ENCODE data around the gene BRD3. TPM values are rescaled to one million over a fixed set of nuclear protein-coding genes. Genes with fewer than 3 reads are reported as not detected.
A peak's percentile ranks its signal among the peaks of the same experiment; 100 is the strongest.

Gene BRD3
- total and polyA plus RNA-seq, 12 donors: 5.7 to 34.4 (median 28.9) TPM

DNA sequence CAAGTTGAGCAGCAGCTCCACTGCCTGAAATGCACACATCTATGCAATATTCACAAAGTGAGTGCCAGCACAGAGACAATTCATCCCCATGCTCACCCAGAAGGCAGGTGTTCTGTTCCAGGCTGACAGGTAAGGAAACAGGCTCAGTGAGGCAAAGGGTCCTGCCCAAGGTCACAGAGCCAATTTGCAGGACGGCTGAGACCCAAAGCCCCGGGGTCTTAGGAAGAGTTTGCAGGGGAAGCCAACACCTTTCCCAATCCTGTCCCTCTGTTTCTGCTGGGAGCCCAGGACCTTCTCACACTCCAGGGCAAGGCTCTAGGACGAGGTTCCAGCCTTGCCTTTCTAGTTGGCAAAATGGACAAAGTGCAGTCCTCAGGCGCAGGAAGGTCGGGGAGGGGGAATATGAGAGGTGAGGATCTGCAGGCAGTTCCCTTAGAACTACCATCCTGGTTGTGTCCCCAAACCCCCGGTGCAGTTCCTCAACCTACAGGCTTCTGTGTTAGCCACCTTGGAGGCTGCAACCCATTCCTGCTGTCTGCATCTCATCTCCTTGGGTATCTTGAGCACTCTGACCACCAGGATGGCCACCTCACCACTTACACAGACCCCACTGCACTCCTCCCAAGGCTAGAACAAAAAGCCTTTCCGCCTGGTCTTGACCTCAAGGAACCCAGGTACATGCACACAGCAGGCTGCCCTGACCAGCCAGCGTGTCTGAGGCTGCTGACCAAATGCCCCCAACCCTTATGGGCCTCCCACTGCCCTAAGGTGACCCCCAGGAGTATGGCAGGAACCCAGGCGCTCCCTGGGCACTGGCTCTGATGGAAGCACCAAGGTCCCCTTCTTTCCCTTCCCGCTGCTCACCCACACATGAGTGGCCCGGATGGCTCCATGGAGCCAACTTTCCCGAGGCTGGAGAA is 1.9 kb upstream of the BRD3 start:
- intact Hi-C loops (cut with DNase I): loop anchor here in 5 of 10 donors (2.0 to 10.0 kb wide), 4 partner anchors 42 to 335 kb away; partner anchors contain the start of genes BRD3OS (in 3 of the 5) and WDR5 (in 2 of the 5)
- no peak overlapping the region for H3K4me3 ChIP-seq

GRCh38 chr9:134068744-134069479 is 1.1 kb upstream of the BRD3 start:
- DNase-seq (no peak), ATAC-seq (peak in 1 of 8 donors; percentile 15)
- Histone ChIP-seq H3K9me3 (no peaks in the 10 kb centered on the region), H3K4me1 (peaks cover 4 to 38% (median 29%) of the 10 kb centered on the region in 9 donors), H3K4me3 (peak overlapping the region; percentile 69 to 98 (median 84)), H3K27ac (peak overlapping the region; percentile 92 to 100 (median 98)), H3K27me3 (peaks cover 0 to 14% (median 0%) of the 10 kb centered on the region in 7 donors), H3K36me3 (no peaks in the 10 kb centered on the region)
- intact Hi-C loops (cut with DNase I): loop anchor here in 5 of 10 donors (2.0 to 10.0 kb wide), 4 partner anchors 42 to 336 kb away; partner anchors contain the start of genes BRD3OS (in 3 of the 5) and WDR5 (in 2 of the 5)
- TF ChIP-seq, protein P1, sequence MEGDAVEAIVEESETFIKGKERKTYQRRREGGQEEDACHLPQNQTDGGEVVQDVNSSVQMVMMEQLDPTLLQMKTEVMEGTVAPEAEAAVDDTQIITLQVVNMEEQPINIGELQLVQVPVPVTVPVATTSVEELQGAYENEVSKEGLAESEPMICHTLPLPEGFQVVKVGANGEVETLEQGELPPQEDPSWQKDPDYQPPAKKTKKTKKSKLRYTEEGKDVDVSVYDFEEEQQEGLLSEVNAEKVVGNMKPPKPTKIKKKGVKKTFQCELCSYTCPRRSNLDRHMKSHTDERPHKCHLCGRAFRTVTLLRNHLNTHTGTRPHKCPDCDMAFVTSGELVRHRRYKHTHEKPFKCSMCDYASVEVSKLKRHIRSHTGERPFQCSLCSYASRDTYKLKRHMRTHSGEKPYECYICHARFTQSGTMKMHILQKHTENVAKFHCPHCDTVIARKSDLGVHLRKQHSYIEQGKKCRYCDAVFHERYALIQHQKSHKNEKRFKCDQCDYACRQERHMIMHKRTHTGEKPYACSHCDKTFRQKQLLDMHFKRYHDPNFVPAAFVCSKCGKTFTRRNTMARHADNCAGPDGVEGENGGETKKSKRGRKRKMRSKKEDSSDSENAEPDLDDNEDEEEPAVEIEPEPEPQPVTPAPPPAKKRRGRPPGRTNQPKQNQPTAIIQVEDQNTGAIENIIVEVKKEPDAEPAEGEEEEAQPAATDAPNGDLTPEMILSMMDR (IDR thresholded peaks at IDR 0.05): no peak
- WGBS, 2 donors: 29 to 35% methylated on average over 31 of the region's 31 CpGs

More for the DNA sequence above, 1.9 kb upstream of the BRD3 start:
- peaks cover 4 to 30% (median 21%) of the 10 kb centered on the region in 9 donors for H3K4me1 ChIP-seq
- TF ChIP-seq, protein P1 (IDR thresholded peaks at IDR 0.05): no peak
- no peaks in the 10 kb centered on the region for H3K36me3 ChIP-seq
- DNase-seq (no peak), ATAC-seq (peak in 1 of 8 donors; percentile 5)
- H3K27ac ChIP-seq: no peak overlapping the region
- H3K27me3 ChIP-seq: peaks cover 0 to 14% (median 0%) of the 10 kb centered on the region in 7 donors
- H3K9me3 ChIP-seq: no peaks in the 10 kb centered on the region
- 77 to 81% methylated on average over 12 of the region's 12 CpGs for WGBS, 2 donors

GRCh38 chr9:134066913-134067851 is 644 bp downstream of the BRD3 start:
- WGBS, 2 donors: 0 to 1% methylated on average over 65 to 124 of the region's 126 CpGs
- intact Hi-C loops (cut with DNase I): loop anchor here in 4 of 10 donors (1.0 to 10.0 kb wide), 4 partner anchors 40 to 338 kb away; partner anchors contain the start of genes BRD3OS (in 3 of the 4) and WDR5 (in 2 of the 4)
- ATAC-seq: peak in 1 of 8 donors; percentile 1
- no peak for DNase-seq
- no peaks in the 10 kb centered on the region for H3K9me3 ChIP-seq
- peaks cover 0 to 14% (median 0%) of the 10 kb centered on the region in 7 donors for H3K27me3 ChIP-seq
- peaks cover 11 to 55% (median 47%) of the 10 kb centered on the region in 9 donors for H3K4me1 ChIP-seq
- TF ChIP-seq, protein P1 (IDR thresholded peaks at IDR 0.05): no peak
- peak overlapping the region; percentile 60 to 100 (median 78) for H3K27ac ChIP-seq
- peak overlapping the region; percentile 35 to 88 (median 72) for H3K4me3 ChIP-seq
- H3K36me3 ChIP-seq: no peaks in the 10 kb centered on the region
